Fibroblast of lung (primary cell): ENCODE data around the gene PLPPR4.

Source experiments
- CTCF ChIP-seq, 2 donors: IDR thresholded peaks in 1 of 2; conservative IDR thresholded peaks in 1 of 2; 1 replicate in 1 of 2; 2 replicates in 1 of 2; pipeline ENCODE4 v1.5.1; 2011 to 2012; ENCODE audit warnings: low read length in 2 of 2, control low read depth in 1 of 2, inconsistent platforms in 1 of 2, low read depth in 1 of 2, mild to moderate bottlenecking in 1 of 2
- EZH2 ChIP-seq: IDR thresholded peaks from 2 replicates; pipeline ENCODE4 v1.5.1; 2012; ENCODE audit warnings: low read length, control low read depth, mild to moderate bottlenecking; ENCODE audit errors: missing control alignments

GRCh38 chr1:99271249-99271648, 7.0 kb downstream of the PLPPR4 start:
- TF ChIP-seq CTCF (conservative IDR thresholded peaks at IDR 0.05 in 1 of 2, IDR thresholded peaks at IDR 0.05 in 1 of 2; ENCODE audit: low read depth in 1 of 2, low read length in 2 of 2) (no peak), EZH2 (no peak)
